Left lung (tissue), 10 donors: ENCODE results near the gene METTL23. TPM values are rescaled to one million over a fixed set of nuclear protein-coding genes. Genes with fewer than 3 reads are reported as not detected.

ENCODE experiments used
- ATAC-seq: fragments of 200-7000 bp; cut with Tn5 transposase; one replicate; pipeline ENCODE4 v1.9.1; 2020; ENCODE audit warnings: moderate library complexity
- DNase-seq, 4 donors: peaks; one replicate each; pipeline ENCODE4 v3.0.0-alpha.2; 2013 to 2020
- H3K27ac ChIP-seq, 2 donors: fragments of 200-600 bp; sonication (generic) in 1 of 2; one replicate each; pipeline versions ENCODE4 v1.5.0 to v1.8.0; 2020 to 2021
- H3K27me3 ChIP-seq, 2 donors: fragments of 200-600 bp; sonication (generic) in 1 of 2; one replicate each; pipeline versions ENCODE4 v1.5.0 to v1.8.0; 2020 to 2021
- H3K36me3 ChIP-seq, 2 donors: fragments of 200-600 bp; sonication (generic) in 1 of 2; one replicate each; pipeline versions ENCODE4 v1.5.0 to v1.8.0; 2020 to 2021
- H3K4me1 ChIP-seq, 2 donors: fragments of 200-600 bp; one replicate each; pipeline ENCODE4 v1.8.0; 2021
- H3K4me3 ChIP-seq, 2 donors: fragments of 200-600 bp; sonication (generic) in 1 of 2; one replicate each; pipeline versions ENCODE4 v1.5.0 to v1.8.0; 2020 to 2021; ENCODE audit warnings: mild to moderate bottlenecking in 1 of 2
- H3K9me3 ChIP-seq, 2 donors: fragments of 200-600 bp; sonication (generic) in 1 of 2; one replicate each; pipeline versions ENCODE4 v1.5.0 to v1.8.0; 2020 to 2021
- CTCF ChIP-seq, 2 donors: fragments of 200-600 bp; sonication (generic) in 1 of 2; IDR thresholded peaks; one replicate each; pipeline versions ENCODE4 v1.5.0 to v1.8.0; 2021; ENCODE audit warnings: antibody characterized with exemption in 2 of 2
- intact Hi-C, 2 donors: fragments of 100-400 bp; cut with DNase I; formaldehyde crosslinking; loops; one replicate each; pipeline versions ENCODE4 v1.11.2 to v1.14.2; 2022
- microRNA-seq, 2 donors: library from miRNA; unstranded; fragments of <30 nt; microRNA quantifications; one replicate each; pipeline ENCODE4, GENCODE V29; 2019
- polyA plus RNA-seq, 6 donors: library from polyadenylated mRNA; unstranded; fragments of 120-200 nt; gene quantifications; one replicate each; pipeline ENCODE4 v1.2.1, GENCODE V29; 2013; ENCODE audit not compliant: insufficient read length in 6 of 6
- total RNA-seq, 2 donors: library from RNA; stranded (reverse); fragmentation: NEBNext Ultra II Directional; extraction: Animal tissue kit (Norgen Biotek cat#: 25700); gene quantifications; one replicate each; pipeline ENCODE4 v1.2.1, GENCODE V29; 2021
- donor health status: DM: no; HTN: yes; CAD: no.
- donor health status: DM: no; HTN: no; CAD: no.

The METTL23 gene
- total and polyA plus RNA-seq, 8 donors = 30.6 to 40.2 (median 36.3) TPM

- H3K4me3 ChIP-seq = no peak overlapping the region
- intact Hi-C loops = no loop called here
- DNase-seq (no peak), ATAC-seq (no peak)
- H3K27ac ChIP-seq = no peak overlapping the region
- no peaks in the 10 kb centered on the region for H3K4me1 ChIP-seq
- H3K36me3 ChIP-seq = peaks cover 0 to 80% of the 10 kb centered on the region in 2 donors
- TF ChIP-seq CTCF (IDR thresholded peaks at IDR 0.05) = no peak
- H3K9me3 ChIP-seq = no peaks in the 10 kb centered on the region
- no peaks in the 10 kb centered on the region for H3K27me3 ChIP-seq
Measured at GRCh38 chr17:76781056-76781982, 54.7 kb downstream of the METTL23 start.

- no peak for TF ChIP-seq CTCF (IDR thresholded peaks at IDR 0.05)
- no peak overlapping the region for H3K27ac ChIP-seq
Measured at GRCh38 chr17:76783146-76783545, 56.5 kb downstream of the METTL23 start.

More at GRCh38 chr17:76783146-76783545, 56.5 kb downstream of the METTL23 start:
- H3K4me3 ChIP-seq = no peak overlapping the region
- H3K9me3 ChIP-seq = no peaks in the 10 kb centered on the region
- H3K4me1 ChIP-seq = no peaks in the 10 kb centered on the region
- ATAC-seq = no peak
- H3K36me3 ChIP-seq = peaks cover 0 to 62% of the 10 kb centered on the region in 2 donors
- intact Hi-C loops = no loop called here
- H3K27me3 ChIP-seq = no peaks in the 10 kb centered on the region
- DNase-seq = no peak

Small RNA genes lying within 50 kb of the gene (microRNA-seq; reads per million reads assigned to microRNA genes)
- gene MIR636 = 0.67 to 1.5 reads per million in 2 donors

Other genes starting within 250 kb of the METTL23 start
- gene RHBDF2, start 225.4 kb upstream of the METTL23 start, total RNA-seq = 10 to 100 TPM; 24.9 to 61.7 TPM
- 10 to 100 TPM in 3 of 6 donors, 1 to 10 TPM in 3; 7.5 to 11.2 (median 9.6) TPM for gene RHBDF2, start 225.4 kb upstream of the METTL23 start, polyA plus RNA-seq
- 10 to 100 TPM; 10.2 to 13.7 TPM for gene CYGB, start 189.1 kb upstream of the METTL23 start, total RNA-seq
- gene CYGB, start 189.1 kb upstream of the METTL23 start, polyA plus RNA-seq = 10 to 100 TPM; 17.5 to 37.1 (median 28.4) TPM
- gene PRCD, start 186.8 kb upstream of the METTL23 start, total RNA-seq = 1 to 10 TPM; 1.3 to 2.9 TPM
- 10 to 100 TPM in 1 of 6 donors, 1 to 10 TPM in 5; 5.6 to 11.4 (median 9.3) TPM for gene PRCD, start 186.8 kb upstream of the METTL23 start, polyA plus RNA-seq
- 10 to 100 TPM; 17.5 to 30.2 TPM for gene ST6GALNAC2, start 141.0 kb upstream of the METTL23 start, total RNA-seq
- gene ST6GALNAC2, start 141.0 kb upstream of the METTL23 start, polyA plus RNA-seq = 1 to 10 TPM; 2.1 to 5.1 (median 4.3) TPM
- 10 to 100 TPM; 21.0 to 46.0 TPM for gene ST6GALNAC1, start 83.1 kb upstream of the METTL23 start, total RNA-seq
- gene ST6GALNAC1, start 83.1 kb upstream of the METTL23 start, polyA plus RNA-seq = 1 to 10 TPM; 2.1 to 4.9 (median 2.6) TPM
- 100 to 1,000 TPM in 1 of 2 donors, 10 to 100 TPM in 1; 83.2 to 211 TPM for gene MXRA7, start 15.9 kb upstream of the METTL23 start, total RNA-seq
- 100 to 1,000 TPM in 1 of 6 donors, 10 to 100 TPM in 5; 71.5 to 110 (median 88.2) TPM for gene MXRA7, start 15.9 kb upstream of the METTL23 start, polyA plus RNA-seq
- 10 to 100 TPM; 23.5 to 35.9 TPM for gene JMJD6, start 233 bp upstream of the METTL23 start, total RNA-seq
- gene JMJD6, start 233 bp upstream of the METTL23 start, polyA plus RNA-seq = 10 to 100 TPM; 21.9 to 31.9 (median 26.1) TPM
- 100 to 1,000 TPM; 114 to 174 TPM for gene SRSF2, start 10.5 kb downstream of the METTL23 start, total RNA-seq
- 100 to 1,000 TPM; 324 to 393 (median 362) TPM for gene SRSF2, start 10.5 kb downstream of the METTL23 start, polyA plus RNA-seq
- gene MFSD11, start 11.3 kb downstream of the METTL23 start, total RNA-seq = 10 to 100 TPM; 23.6 to 38.2 TPM
- 10 to 100 TPM; 30.4 to 38.4 (median 35.3) TPM for gene MFSD11, start 11.3 kb downstream of the METTL23 start, polyA plus RNA-seq
- 1 to 10 TPM; 1.0 to 1.2 TPM for gene MGAT5B, start 141.6 kb downstream of the METTL23 start, total RNA-seq
- gene MGAT5B, start 141.6 kb downstream of the METTL23 start, polyA plus RNA-seq = 1 to 10 TPM; 1.0 to 1.9 (median 1.5) TPM